ENCODE results near the gene LRRC53. TPM values are rescaled to one million over a fixed set of nuclear protein-coding genes. Genes with fewer than 3 reads are reported as not detected.

LRRC53 gene
- total and polyA plus RNA-seq, 9 of the 15 experiments (the other 6 are each of a cell fraction or from before 2014, with no cell fraction given): not detected

DNA sequence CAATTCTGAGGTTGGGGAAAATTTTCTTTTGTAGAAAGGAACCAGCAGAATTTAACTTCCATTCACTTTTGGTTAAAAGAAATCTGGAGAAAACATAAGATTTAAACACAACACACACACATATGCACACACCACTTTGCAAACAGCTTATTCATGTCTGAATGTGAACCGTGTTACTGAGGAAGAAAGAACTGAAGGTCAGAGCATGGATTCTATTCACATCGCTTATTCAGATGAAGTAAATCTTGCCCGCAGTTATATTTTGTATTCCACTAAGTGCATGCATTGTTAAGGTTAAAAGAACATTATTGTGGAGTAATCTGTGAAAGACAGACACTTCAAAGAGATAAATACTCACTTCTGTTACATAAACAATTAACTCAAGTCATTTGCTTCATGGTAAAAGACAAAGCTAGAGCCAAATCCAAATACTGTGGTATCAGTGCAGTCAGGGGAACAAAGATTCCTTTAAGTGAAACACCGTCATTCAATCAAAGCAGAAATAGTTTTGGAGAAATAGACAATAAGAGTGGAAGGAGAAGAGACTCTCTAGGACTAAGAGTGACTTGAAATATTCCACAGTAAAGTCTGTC, 82.0 kb downstream of the LRRC53 start (continued):
- TF ChIP-seq POLR2G (IDR thresholded peaks at IDR 0.05; ENCODE audit: low read depth, low read length) (no peak), JUND (IDR thresholded peaks at IDR 0.05; ENCODE audit: borderline replicate concordance, low read depth, low read length) (no peak), JUND (tag; IDR thresholded peaks at IDR 0.05; ENCODE audit: borderline replicate concordance, low read depth, low read length) (no peak), ZNF57 (CRISPR knock-in tag; IDR thresholded peaks at IDR 0.05) (no peak), ADNP (tag; IDR thresholded peaks at IDR 0.05) (no peak)

DNA sequence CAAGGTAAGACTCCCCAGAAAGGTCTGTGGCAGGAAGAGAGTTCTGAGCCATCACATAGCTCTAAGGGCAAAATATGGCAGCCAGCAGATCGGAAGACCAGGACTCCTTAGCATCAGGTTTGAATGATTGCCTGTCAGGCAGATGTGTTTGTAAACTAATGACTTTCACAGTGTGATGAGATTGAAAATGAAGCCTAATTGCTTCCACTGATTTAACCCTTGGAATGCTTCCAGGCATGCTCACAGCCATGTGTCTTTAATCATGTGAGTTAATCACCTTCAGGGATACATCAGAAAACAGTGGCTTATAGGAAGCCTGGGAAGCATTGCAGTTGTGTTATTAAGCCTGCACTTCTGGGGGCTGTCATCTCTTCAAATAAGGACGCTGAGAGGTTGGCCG, 82.8 kb downstream of the LRRC53 start:
- Histone ChIP-seq H3K79me2 (ENCODE audit: control insufficient read depth, insufficient read depth, low read length) (no peaks in the 10 kb centered on the region), H2AFZ (ENCODE audit: low read depth, low read length) (no peak overlapping the region), H3K27ac (ENCODE audit: extremely low read depth, low read depth, low read length) (no peak overlapping the region), H3K36me3 (ENCODE audit: control insufficient read depth, insufficient read depth, low read length) (no peaks in the 10 kb centered on the region), H3K9me1 (ENCODE audit: control insufficient read depth, insufficient read depth, low read length) (no peaks in the 10 kb centered on the region), H3K27me3 (ENCODE audit: control insufficient read depth in 2 of 2, insufficient read depth in 2 of 2, low read length in 2 of 2) (no peaks in the 10 kb centered on the region), H3K4me1 (replicated peaks in 1 of 2; ENCODE audit: control insufficient read depth in 2 of 2, insufficient read depth in 2 of 2, low read length in 2 of 2) (no peaks in the 10 kb centered on the region), H3K9ac (ENCODE audit: insufficient read depth in 1 of 2, low read depth in 2 of 2, low read length in 2 of 2) (no peak overlapping the region), H3K9me3 (replicated peaks; ENCODE audit: control insufficient read depth, insufficient read depth, low read depth, low read length) (no peaks in the 10 kb centered on the region), H3K4me3 (no peak overlapping the region), H4K20me1 (replicated peaks; ENCODE audit: control insufficient read depth, insufficient read depth, low read length) (no peaks in the 10 kb centered on the region), H3K4me2 (ENCODE audit: insufficient read depth, low read length) (no peak overlapping the region)
- intact Hi-C loops (cut with micrococcal nuclease) (no loop called here), in situ Hi-C loops (cut with MboI) (no loop called here)
- POLR2A ChIA-PET: no interaction called here
- TF ChIP-seq SMAD3 (CRISPR knock-in tag; conservative IDR thresholded peaks at IDR 0.05): no peak
- FAIRE-seq (no peak), ATAC-seq (no peak), DNase-seq (ENCODE audit: extremely low read depth in 1 of 4, low spot score in 3 of 4) (no peak)
- 0% methylated on average over 3 of the region's 3 CpGs for WGBS (ENCODE audit: insufficient coverage, low coverage, missing lambda C conversion rate)
- no TSS peak for BruUV-seq (replicated peaks)
- CTCF ChIA-PET (ENCODE audit: low intra/inter-chr PET ratio): no interaction called here
